Neural cell (in vitro differentiated cells): Measurements from ENCODE around the gene MED4. TPM values are rescaled to one million over a fixed set of nuclear protein-coding genes. Genes with fewer than 3 reads are reported as not detected.

Source experiments
- H2AFZ ChIP-seq: fragments of 200-600, 300-800 bp; sonication (generic), shearing (Covaris generic); 2 replicates; pipeline ENCODE4 v1.6.0; 2014; ENCODE audit warnings: low read depth, mild to moderate bottlenecking, antibody characterized with exemption, low read length, moderate library complexity
- H3F3A ChIP-seq: fragments of 200-600 bp; shearing (Covaris generic); 2 replicates; pipeline ENCODE4 v1.6.1; 2016; ENCODE audit warnings: mild to moderate bottlenecking, moderate library complexity, mixed read lengths, antibody characterized with exemption, low read length; ENCODE audit not compliant: insufficient read depth, poor library complexity, severe bottlenecking
- H3K27ac ChIP-seq: fragments of 200-600, 300-800 bp; sonication (generic), shearing (Covaris generic); 2 replicates; pipeline ENCODE4 v1.5.1; 2014; ENCODE audit warnings: mild to moderate bottlenecking, low read length, moderate library complexity
- H3K27me3 ChIP-seq: fragments of 300-800, 200-600 bp; sonication (generic), shearing (Covaris generic); 2 replicates; pipeline ENCODE4 v1.6.0; 2014; ENCODE audit warnings: mild to moderate bottlenecking, low read depth, low read length, moderate library complexity; ENCODE audit not compliant: insufficient read depth
- H3K36me3 ChIP-seq: fragments of 300-800, 200-600 bp; sonication (generic), shearing (Covaris generic); 2 replicates; pipeline ENCODE4 v1.5.1; 2014; ENCODE audit warnings: mild to moderate bottlenecking, antibody characterized with exemption, low read length, moderate library complexity; ENCODE audit not compliant: insufficient read depth
- H3K4me2 ChIP-seq: fragments of 300-800, 200-600 bp; sonication (generic), shearing (Covaris generic); 2 replicates; pipeline ENCODE4 v1.6.0; 2014; ENCODE audit warnings: mild to moderate bottlenecking, low read length
- H3K4me3 ChIP-seq: fragments of 300-800, 200-600 bp; sonication (generic), shearing (Covaris generic); 2 replicates; pipeline ENCODE4 v1.5.1; 2014; ENCODE audit warnings: mild to moderate bottlenecking, low read length, moderate library complexity
- H3K79me2 ChIP-seq: fragments of 200-600 bp; shearing (Covaris generic); replicated peaks from 2 replicates; pipeline ENCODE4 v1.6.0; 2014; ENCODE audit warnings: mild to moderate bottlenecking, low read length, moderate library complexity; ENCODE audit not compliant: insufficient read depth
- H3K9ac ChIP-seq: fragments of 300-800, 200-600 bp; sonication (generic), shearing (Covaris generic); 2 replicates; pipeline ENCODE4 v1.6.1; 2016; ENCODE audit warnings: mild to moderate bottlenecking, low read length, mixed read lengths
- H3K9me2 ChIP-seq: fragments of 200-600 bp; shearing (Covaris generic); 2 replicates; pipeline ENCODE4 v1.6.1; 2016; ENCODE audit warnings: mild to moderate bottlenecking, low read length, mixed read lengths; ENCODE audit not compliant: insufficient read depth
- H3K9me3 ChIP-seq: fragments of 200-600, 300-800 bp; sonication (generic), shearing (Covaris generic); 2 replicates; pipeline ENCODE4 v1.6.1; 2016; ENCODE audit warnings: mild to moderate bottlenecking, mixed run types, low read length, moderate library complexity, mixed read lengths
- H4K20me1 ChIP-seq: fragments of 200-600 bp; shearing (Covaris generic); 2 replicates; pipeline ENCODE4 v1.6.1; 2016; ENCODE audit warnings: mild to moderate bottlenecking, mixed run types; ENCODE audit not compliant: insufficient read depth
- CTCF ChIP-seq: fragments of 450-650 bp; IDR thresholded peaks from 2 replicates; pipeline ENCODE4 v1.5.1; 2014; ENCODE audit warnings: antibody characterized with exemption, mild to moderate bottlenecking, moderate library complexity; ENCODE audit not compliant: poor library complexity, severe bottlenecking
- EP300 ChIP-seq: fragments of 450-650 bp; conservative IDR thresholded peaks from 2 replicates; pipeline ENCODE4 v1.6.1; 2014; ENCODE audit warnings: antibody characterized with exemption, mild to moderate bottlenecking, moderate library complexity; ENCODE audit not compliant: poor library complexity, severe bottlenecking
- EZH2 ChIP-seq: fragments of 200-600, 300-800 bp; shearing (Covaris generic), sonication (generic); IDR thresholded peaks from 2 replicates; pipeline ENCODE4 v1.6.1; 2014; ENCODE audit warnings: antibody characterized with exemption, low read length, borderline replicate concordance, mild to moderate bottlenecking; ENCODE audit not compliant: insufficient read depth, poor library complexity, severe bottlenecking
- MXI1 ChIP-seq: fragments of 450-650 bp; conservative IDR thresholded peaks from 2 replicates; pipeline ENCODE4 v1.6.1; 2014; ENCODE audit warnings: antibody characterized with exemption, mild to moderate bottlenecking; ENCODE audit not compliant: poor library complexity, severe bottlenecking
- POLR2AphosphoS5 ChIP-seq: IDR thresholded peaks from 2 replicates; pipeline ENCODE4 v1.6.1; 2012
- RAD21 ChIP-seq: fragments of 450-650 bp; conservative IDR thresholded peaks from 2 replicates; pipeline ENCODE4 v1.6.1; 2014; ENCODE audit warnings: antibody characterized with exemption, mild to moderate bottlenecking, moderate library complexity
- SMC3 ChIP-seq: fragments of 450-650 bp; conservative IDR thresholded peaks from 2 replicates; pipeline ENCODE4 v1.6.1; 2014; ENCODE audit warnings: antibody characterized with exemption, mild to moderate bottlenecking, moderate library complexity; ENCODE audit not compliant: poor library complexity
- TAF1 ChIP-seq: IDR thresholded peaks from 2 replicates; pipeline ENCODE4 v1.6.1; 2012; ENCODE audit warnings: low read depth
- polyA plus RNA-seq: library from polyadenylated mRNA; depleted of rRNA; stranded (reverse); fragments of >200 nt; gene quantifications from 2 replicates; pipeline ENCODE4 v1.2.3, GENCODE V29; 2014
- TF ChIP-seq, protein P1 (sequence below): IDR thresholded peaks from 2 replicates; pipeline ENCODE4 v1.6.1; 2012; ENCODE audit warnings: borderline replicate concordance

MED4 gene
- polyA plus RNA-seq, 1 donor from 2014 or later = 87.5 TPM

- H2AFZ ChIP-seq = no peak overlapping the region
- H3K4me2 ChIP-seq = no peak overlapping the region
- no peaks in the 10 kb centered on the region for H3K79me2 ChIP-seq
- H3K9me2 ChIP-seq = no peaks in the 10 kb centered on the region
- no peaks in the 10 kb centered on the region for H3K36me3 ChIP-seq
- TF ChIP-seq, protein P1, sequence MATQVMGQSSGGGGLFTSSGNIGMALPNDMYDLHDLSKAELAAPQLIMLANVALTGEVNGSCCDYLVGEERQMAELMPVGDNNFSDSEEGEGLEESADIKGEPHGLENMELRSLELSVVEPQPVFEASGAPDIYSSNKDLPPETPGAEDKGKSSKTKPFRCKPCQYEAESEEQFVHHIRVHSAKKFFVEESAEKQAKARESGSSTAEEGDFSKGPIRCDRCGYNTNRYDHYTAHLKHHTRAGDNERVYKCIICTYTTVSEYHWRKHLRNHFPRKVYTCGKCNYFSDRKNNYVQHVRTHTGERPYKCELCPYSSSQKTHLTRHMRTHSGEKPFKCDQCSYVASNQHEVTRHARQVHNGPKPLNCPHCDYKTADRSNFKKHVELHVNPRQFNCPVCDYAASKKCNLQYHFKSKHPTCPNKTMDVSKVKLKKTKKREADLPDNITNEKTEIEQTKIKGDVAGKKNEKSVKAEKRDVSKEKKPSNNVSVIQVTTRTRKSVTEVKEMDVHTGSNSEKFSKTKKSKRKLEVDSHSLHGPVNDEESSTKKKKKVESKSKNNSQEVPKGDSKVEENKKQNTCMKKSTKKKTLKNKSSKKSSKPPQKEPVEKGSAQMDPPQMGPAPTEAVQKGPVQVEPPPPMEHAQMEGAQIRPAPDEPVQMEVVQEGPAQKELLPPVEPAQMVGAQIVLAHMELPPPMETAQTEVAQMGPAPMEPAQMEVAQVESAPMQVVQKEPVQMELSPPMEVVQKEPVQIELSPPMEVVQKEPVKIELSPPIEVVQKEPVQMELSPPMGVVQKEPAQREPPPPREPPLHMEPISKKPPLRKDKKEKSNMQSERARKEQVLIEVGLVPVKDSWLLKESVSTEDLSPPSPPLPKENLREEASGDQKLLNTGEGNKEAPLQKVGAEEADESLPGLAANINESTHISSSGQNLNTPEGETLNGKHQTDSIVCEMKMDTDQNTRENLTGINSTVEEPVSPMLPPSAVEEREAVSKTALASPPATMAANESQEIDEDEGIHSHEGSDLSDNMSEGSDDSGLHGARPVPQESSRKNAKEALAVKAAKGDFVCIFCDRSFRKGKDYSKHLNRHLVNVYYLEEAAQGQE = no peak
- TF ChIP-seq EZH2 (no peak), CTCF (no peak), POLR2AphosphoS5 (no peak), EP300 (no peak), SMC3 (no peak), MXI1 (no peak), RAD21 (no peak), TAF1 (no peak)
- no peaks in the 10 kb centered on the region for H3K9me3 ChIP-seq
- H3K27ac ChIP-seq = no peak overlapping the region
- H3F3A ChIP-seq = no peaks in the 10 kb centered on the region
- H4K20me1 ChIP-seq = no peaks in the 10 kb centered on the region
- no peak overlapping the region for H3K4me3 ChIP-seq
- H3K9ac ChIP-seq = no peak overlapping the region
- no peaks in the 10 kb centered on the region for H3K27me3 ChIP-seq
Measured at GRCh38 chr13:48118030-48118429, 23.1 kb upstream of the MED4 start.

GRCh38 chr13:48116808-48117207 is 21.9 kb upstream of the MED4 start:
- Histone ChIP-seq H3K27me3 (no peaks in the 10 kb centered on the region), H3K9me3 (no peaks in the 10 kb centered on the region), H3K4me2 (no peak overlapping the region), H3K27ac (no peak overlapping the region), H4K20me1 (no peaks in the 10 kb centered on the region), H2AFZ (no peak overlapping the region), H3K36me3 (no peaks in the 10 kb centered on the region), H3K79me2 (no peaks in the 10 kb centered on the region), H3K9ac (no peak overlapping the region), H3F3A (no peaks in the 10 kb centered on the region), H3K4me3 (no peak overlapping the region), H3K9me2 (no peaks in the 10 kb centered on the region)
- TF ChIP-seq TAF1 (no peak), EP300 (no peak), POLR2AphosphoS5 (no peak), SMC3 (no peak), EZH2 (no peak), CTCF (no peak), RAD21 (no peak), MXI1 (no peak)
- TF ChIP-seq, protein P1 = no peak
